ENCODE measurements around the gene ENDOD1. TPM values are rescaled to one million over a fixed set of nuclear protein-coding genes. Genes with fewer than 3 reads are reported as not detected.

Gene ENDOD1
- total RNA-seq, 1 experiment from 2014 or later = 32.1 TPM

GRCh38 chr11:95067039-95067840 is 22.4 kb upstream of the ENDOD1 start:
- Histone ChIP-seq H3K4me1 (ENCODE audit: insufficient read depth, low read length) (peaks cover 13% of the 10 kb centered on the region), H2AFZ (ENCODE audit: low read length) (peak overlapping the region; percentile 78), H3K9me3 (ENCODE audit: low read length) (no peaks in the 10 kb centered on the region), H3F3A (ENCODE audit: low read length, unreplicated experiment) (no peaks in the 10 kb centered on the region), H3K36me3 (ENCODE audit: low read depth, low read length) (no peaks in the 10 kb centered on the region), H3K9ac (ENCODE audit: low read length) (peak overlapping the region; percentile 79), H3K79me2 (ENCODE audit: low read length) (peaks cover 43% of the 10 kb centered on the region), H3K9me2 (replicated peaks; ENCODE audit: low read length) (no peaks in the 10 kb centered on the region), H4K20me1 (ENCODE audit: low read length) (peaks cover 7% of the 10 kb centered on the region; the same call in 1 of the 2 replicates), H3K27me3 (ENCODE audit: low read length) (peaks cover 1% of the 10 kb centered on the region; the same call in 1 of the 2 replicates), H3K4me2 (ENCODE audit: low read length) (peak overlapping the region; percentile 91), H3K27ac (ENCODE audit: low read length) (peak overlapping the region; percentile 67), H3K4me3 (ENCODE audit: low read length) (peak overlapping the region; percentile 82)
- intact Hi-C loops (cut with micrococcal nuclease) = loop anchor here (2.0 to 10.0 kb wide), 5 partner anchors 94 to 1360 kb away; partner anchors contain the start of genes AMOTL1, CWC15, KDM4D and SESN3
- no TSS peak for BruUV-seq (replicated peaks)
- ChIA-PET POLR2A (ENCODE audit: unreplicated experiment) (interaction anchor here (0.6 to 1.1 kb wide), 12 partner anchors 12 to 1322 kb away, joined by 3 to 28 read pairs (median 4); partner anchors contain the start of genes CCDC82, CWC15, ENDOD1 and JRKL), CTCF (interaction anchor here (0.6 to 1.6 kb wide), 7 partner anchors 80 to 723 kb away, joined by 3 to 16 read pairs (median 3); partner anchors contain the start of genes CWC15, FAM76B and KDM4D)
- ATAC-seq = peak; percentile 72
- peak; percentile 87 for DNase-seq
- TF ChIP-seq EZH2phosphoT487 (IDR thresholded peaks at IDR 0.05; ENCODE audit: borderline replicate concordance, low read length) = no peak
- no peak for TF ChIP-seq EZH2 (IDR thresholded peaks at IDR 0.05; ENCODE audit: low read length, unreplicated experiment)
- TF ChIP-seq, protein P1, sequence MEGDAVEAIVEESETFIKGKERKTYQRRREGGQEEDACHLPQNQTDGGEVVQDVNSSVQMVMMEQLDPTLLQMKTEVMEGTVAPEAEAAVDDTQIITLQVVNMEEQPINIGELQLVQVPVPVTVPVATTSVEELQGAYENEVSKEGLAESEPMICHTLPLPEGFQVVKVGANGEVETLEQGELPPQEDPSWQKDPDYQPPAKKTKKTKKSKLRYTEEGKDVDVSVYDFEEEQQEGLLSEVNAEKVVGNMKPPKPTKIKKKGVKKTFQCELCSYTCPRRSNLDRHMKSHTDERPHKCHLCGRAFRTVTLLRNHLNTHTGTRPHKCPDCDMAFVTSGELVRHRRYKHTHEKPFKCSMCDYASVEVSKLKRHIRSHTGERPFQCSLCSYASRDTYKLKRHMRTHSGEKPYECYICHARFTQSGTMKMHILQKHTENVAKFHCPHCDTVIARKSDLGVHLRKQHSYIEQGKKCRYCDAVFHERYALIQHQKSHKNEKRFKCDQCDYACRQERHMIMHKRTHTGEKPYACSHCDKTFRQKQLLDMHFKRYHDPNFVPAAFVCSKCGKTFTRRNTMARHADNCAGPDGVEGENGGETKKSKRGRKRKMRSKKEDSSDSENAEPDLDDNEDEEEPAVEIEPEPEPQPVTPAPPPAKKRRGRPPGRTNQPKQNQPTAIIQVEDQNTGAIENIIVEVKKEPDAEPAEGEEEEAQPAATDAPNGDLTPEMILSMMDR (conservative IDR thresholded peaks at IDR 0.05; ENCODE audit: low read depth, low read length) = peak; percentile 46; the same call in 1 of the 2 replicates

GRCh38 chr11:95067841-95068219 is 21.8 kb upstream of the ENDOD1 start:
- H3K27ac ChIP-seq (ENCODE audit: low read length) = peak overlapping the region; percentile 67
- H3K9me3 ChIP-seq (ENCODE audit: low read length) = no peaks in the 10 kb centered on the region
- H3K9ac ChIP-seq (ENCODE audit: low read length) = peak overlapping the region; percentile 79
- peak; percentile 2 for ATAC-seq
- POLR2A ChIA-PET (ENCODE audit: unreplicated experiment) = interaction anchor here (0.6 to 1.1 kb wide), 4 partner anchors 12 to 296 kb away, joined by 3 to 4 read pairs (median 4); no protein-coding TSS in a partner anchor
- H3K9me2 ChIP-seq (replicated peaks; ENCODE audit: low read length) = no peaks in the 10 kb centered on the region
- H3K4me3 ChIP-seq (ENCODE audit: low read length) = peak overlapping the region; percentile 82
- no peak for DNase-seq
- intact Hi-C loops (cut with micrococcal nuclease) = loop anchor here (1.0 to 10.0 kb wide), 10 partner anchors 21 to 1359 kb away; partner anchors contain the start of genes AMOTL1, CWC15, ENDOD1 and KDM4D
- no peak for TF ChIP-seq EZH2 (IDR thresholded peaks at IDR 0.05; ENCODE audit: low read length, unreplicated experiment)
- TF ChIP-seq EZH2phosphoT487 (IDR thresholded peaks at IDR 0.05; ENCODE audit: borderline replicate concordance, low read length) = no peak
- TF ChIP-seq, protein P1 (conservative IDR thresholded peaks at IDR 0.05; ENCODE audit: low read depth, low read length) = no peak
- H4K20me1 ChIP-seq (ENCODE audit: low read length) = peaks cover 7% of the 10 kb centered on the region; the same call in 1 of the 2 replicates
- CTCF ChIA-PET = interaction anchor here (0.7 to 1.6 kb wide), 4 partner anchors 84 to 637 kb away, joined by 3 to 16 read pairs (median 5); no protein-coding TSS in a partner anchor
- BruUV-seq (replicated peaks) = TSS peak; percentile 57
- no peaks in the 10 kb centered on the region for H3F3A ChIP-seq (ENCODE audit: low read length, unreplicated experiment)
- no peaks in the 10 kb centered on the region for H3K36me3 ChIP-seq (ENCODE audit: low read depth, low read length)
- H3K4me2 ChIP-seq (ENCODE audit: low read length) = peak overlapping the region; percentile 91
- peaks cover 43% of the 10 kb centered on the region for H3K79me2 ChIP-seq (ENCODE audit: low read length)
- peaks cover 16% of the 10 kb centered on the region for H3K4me1 ChIP-seq (ENCODE audit: insufficient read depth, low read length)
- H3K27me3 ChIP-seq (ENCODE audit: low read length) = no peaks in the 10 kb centered on the region
- H2AFZ ChIP-seq (ENCODE audit: low read length) = peak overlapping the region; percentile 78
